D341Med (cell line): ENCODE results near the gene SLC15A2.
"Not testable (repeated sequence)": the region's sequence is repeated elsewhere in the genome, so short reads cannot be mapped to it uniquely, and the experiment has no call there.

Experiments
- DNase-seq: peaks from one replicate; pipeline ENCODE4 v3.0.0; 2012; ENCODE audit warnings: low spot score

The SLC15A2 gene

GRCh38 chr3:121918779-121919483, 24.7 kb downstream of the SLC15A2 start:
- no peak for DNase-seq

GRCh38 chr3:121924734-121925133, 30.5 kb downstream of the SLC15A2 start:
- no peak for DNase-seq

GRCh38 chr3:121926380-121926779, 32.2 kb downstream of the SLC15A2 start:
- DNase-seq: no peak

- DNase-seq: not testable (repeated sequence)
Observed at GRCh38 chr3:121938141-121938855, 44.1 kb downstream of the SLC15A2 start.

- no peak for DNase-seq
Observed at GRCh38 chr3:121941592-121941991, 47.4 kb downstream of the SLC15A2 start.

- no peak for DNase-seq
Observed at GRCh38 chr3:121942116-121942786, 48.0 kb downstream of the SLC15A2 start.

- no peak for DNase-seq
Observed at GRCh38 chr3:121943431-121943830, 49.2 kb downstream of the SLC15A2 start.

- DNase-seq: no peak
Observed at GRCh38 chr3:121948641-121949040, 54.4 kb downstream of the SLC15A2 start.

GRCh38 chr3:121951291-121951919, 57.2 kb downstream of the SLC15A2 start:
- no peak for DNase-seq

- DNase-seq: no peak
Observed at GRCh38 chr3:121956363-121956762, 62.2 kb downstream of the SLC15A2 start.

GRCh38 chr3:121957674-121958415, 63.6 kb downstream of the SLC15A2 start:
- DNase-seq: no peak

- no peak for DNase-seq
Observed at GRCh38 chr3:121958801-121959200, 64.6 kb downstream of the SLC15A2 start.

- DNase-seq: no peak
Observed at GRCh38 chr3:121961283-121961682, 67.1 kb downstream of the SLC15A2 start.

- no peak for DNase-seq
Observed at GRCh38 chr3:121962443-121962842, 68.2 kb downstream of the SLC15A2 start.

GRCh38 chr3:121963608-121964007, 69.4 kb downstream of the SLC15A2 start:
- no peak for DNase-seq

GRCh38 chr3:121969631-121970030, 75.4 kb downstream of the SLC15A2 start:
- DNase-seq: no peak

- DNase-seq: no peak
Observed at GRCh38 chr3:121970047-121970446, 75.8 kb downstream of the SLC15A2 start.

- DNase-seq: no peak
Observed at GRCh38 chr3:121974601-121975111, 80.5 kb downstream of the SLC15A2 start.

- no peak for DNase-seq
Observed at GRCh38 chr3:121975702-121976302, 81.6 kb downstream of the SLC15A2 start.

GRCh38 chr3:121976727-121977126, 82.5 kb downstream of the SLC15A2 start:
- DNase-seq: no peak

GRCh38 chr3:121979246-121979645, 85.0 kb downstream of the SLC15A2 start:
- no peak for DNase-seq
